ENCODE data around the gene TARDBP.
"Not testable (repeated sequence)": the region's sequence is repeated elsewhere in the genome, so short reads cannot be mapped to it uniquely, and the experiment has no call there.

Gene TARDBP

DNA sequence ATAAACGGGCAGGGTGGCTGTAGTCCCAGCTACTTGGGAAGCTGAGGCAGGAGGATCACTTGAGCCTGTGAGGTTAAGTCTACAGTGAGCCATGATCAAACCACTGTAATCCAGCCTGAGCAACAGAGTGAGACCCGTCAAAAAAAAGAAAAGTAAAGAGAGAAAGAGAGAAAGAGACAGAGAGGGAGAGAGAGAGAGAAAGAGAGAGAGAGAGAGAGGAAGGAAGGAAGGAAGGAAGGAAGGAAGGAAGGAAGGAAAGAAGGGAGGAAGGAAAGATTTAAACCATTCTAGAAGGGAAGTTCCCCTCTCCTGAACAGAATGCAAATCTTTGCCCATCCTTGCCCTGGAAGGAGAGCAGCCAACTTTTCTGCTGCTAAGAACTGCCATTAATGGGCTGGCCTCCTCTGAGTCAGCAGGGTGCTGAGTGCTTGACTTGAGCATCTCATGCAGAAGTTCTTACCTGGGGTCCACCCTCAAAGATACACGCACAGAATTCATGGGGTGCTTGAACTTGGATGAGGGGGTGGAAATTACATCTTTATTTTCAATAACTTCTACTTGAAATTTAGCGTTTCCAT lies 24.5 kb upstream of the TARDBP start:
- H3K36me3 ChIP-seq (ENCODE audit: insufficient read depth, low read length), result no peaks in the 10 kb centered on the region
- H3K9me3 ChIP-seq (ENCODE audit: low read depth, low read length), result no peaks in the 10 kb centered on the region
- DNase-seq (ENCODE audit: low read depth, low spot score), result peak; percentile 75
- H3K4me3 ChIP-seq, result no peak overlapping the region
- peak overlapping the region; percentile 26 for H3K9ac ChIP-seq (ENCODE audit: insufficient read length)
- TF ChIP-seq EZH2 (IDR thresholded peaks at IDR 0.05) (no peak), POLR2AphosphoS5 (IDR thresholded peaks at IDR 0.05; ENCODE audit: borderline replicate concordance, low read depth, low read length) (peak; percentile 28; the same call in 1 of the 2 replicates)
- peak overlapping the region; percentile 91 for H3K27ac ChIP-seq

DNA sequence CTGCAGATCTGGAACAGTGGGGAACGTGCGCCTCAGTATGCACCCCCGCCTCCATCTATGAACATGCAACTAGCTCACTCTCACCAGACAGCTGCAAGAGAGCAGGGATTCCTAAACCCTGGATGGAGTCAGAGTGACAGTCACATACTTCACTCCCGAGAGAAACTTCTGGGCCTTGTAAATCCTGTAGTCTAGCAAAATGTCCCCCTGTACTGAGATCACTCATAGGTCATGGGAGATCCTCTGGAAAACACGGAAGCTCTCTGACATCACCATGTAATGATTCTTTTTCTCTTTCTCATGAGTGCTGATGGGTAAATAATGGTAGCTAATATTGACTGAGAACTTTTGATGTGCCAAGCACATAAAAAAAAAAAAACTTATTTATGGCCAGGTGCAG lies 23.4 kb upstream of the TARDBP start:
- TF ChIP-seq EZH2 (IDR thresholded peaks at IDR 0.05) (no peak), FOXP2 (optimal IDR thresholded peaks at IDR 0.05; ENCODE audit: control extremely low read depth, extremely low read length, insufficient read depth) (no peak), POLR2AphosphoS5 (IDR thresholded peaks at IDR 0.05; ENCODE audit: borderline replicate concordance, low read depth, low read length) (no peak)
- no peak for DNase-seq (ENCODE audit: low read depth, low spot score)
- Histone ChIP-seq H3K9ac (ENCODE audit: insufficient read length) (no peak overlapping the region), H3K36me3 (ENCODE audit: insufficient read depth, low read length) (no peaks in the 10 kb centered on the region), H3K9me3 (ENCODE audit: low read depth, low read length) (no peaks in the 10 kb centered on the region), H3K27ac (peak overlapping the region; percentile 91), H3K4me3 (no peak overlapping the region)

DNA sequence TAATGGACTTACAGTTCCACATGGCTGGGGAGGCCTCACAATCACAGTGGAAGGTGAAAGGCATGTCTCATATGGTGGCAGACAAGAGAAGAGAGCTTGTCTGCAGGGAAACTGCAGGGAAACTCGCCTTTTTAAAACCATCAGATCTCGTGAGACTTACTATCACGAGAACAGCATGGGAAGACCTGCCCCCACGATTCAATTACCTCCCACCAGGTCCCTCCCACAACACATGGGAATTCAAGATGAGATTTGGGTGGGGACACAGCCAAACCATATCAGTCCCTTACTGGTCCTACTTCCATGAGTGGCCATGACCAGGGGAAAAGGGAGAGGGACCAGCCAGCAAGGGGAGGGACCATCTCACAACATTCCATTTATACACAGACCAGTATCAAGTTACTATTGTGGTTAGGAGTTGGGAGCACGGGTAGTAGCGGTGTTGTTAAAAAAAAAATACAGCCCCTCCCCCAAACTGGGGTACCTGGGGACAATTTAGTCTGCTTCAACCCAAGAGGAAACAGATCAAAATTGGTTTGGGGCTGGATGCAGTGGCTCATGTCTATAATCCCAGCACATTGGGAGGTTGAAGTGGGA lies 22.4 kb upstream of the TARDBP start:
- not testable (repeated sequence) for H3K9ac ChIP-seq (ENCODE audit: insufficient read length); H3K9me3 ChIP-seq (ENCODE audit: low read depth, low read length); H3K36me3 ChIP-seq (ENCODE audit: insufficient read depth, low read length); H3K4me3 ChIP-seq; DNase-seq (ENCODE audit: low read depth, low spot score)
- peak overlapping the region; percentile 62; the same call in 1 of the 2 replicates for H3K27ac ChIP-seq

- DNase-seq (ENCODE audit: low read depth, low spot score), result no peak
- no peak for TF ChIP-seq POLR2AphosphoS5 (IDR thresholded peaks at IDR 0.05; ENCODE audit: borderline replicate concordance, low read depth, low read length)
- TF ChIP-seq FOXP2 (optimal IDR thresholded peaks at IDR 0.05; ENCODE audit: control extremely low read depth, extremely low read length, insufficient read depth), result no peak
- no peak for TF ChIP-seq EZH2 (IDR thresholded peaks at IDR 0.05)
- H3K4me3 ChIP-seq, result no peak overlapping the region
- no peak overlapping the region for H3K9ac ChIP-seq (ENCODE audit: insufficient read length)
- no peak overlapping the region for H3K27ac ChIP-seq
- H3K9me3 ChIP-seq (ENCODE audit: low read depth, low read length), result no peaks in the 10 kb centered on the region
- H3K36me3 ChIP-seq (ENCODE audit: insufficient read depth, low read length), result no peaks in the 10 kb centered on the region
Observed at GRCh38 chr1:10990828-10991227, 21.6 kb upstream of the TARDBP start.

- not testable (repeated sequence) for H3K36me3 ChIP-seq (ENCODE audit: insufficient read depth, low read length); H3K9ac ChIP-seq (ENCODE audit: insufficient read length); H3K9me3 ChIP-seq (ENCODE audit: low read depth, low read length); H3K4me3 ChIP-seq
- peak overlapping the region; percentile 95 for H3K27ac ChIP-seq
- DNase-seq (ENCODE audit: low read depth, low spot score), result peak; percentile 85
Observed at GRCh38 chr1:10992004-10992403, 20.4 kb upstream of the TARDBP start.

DNA sequence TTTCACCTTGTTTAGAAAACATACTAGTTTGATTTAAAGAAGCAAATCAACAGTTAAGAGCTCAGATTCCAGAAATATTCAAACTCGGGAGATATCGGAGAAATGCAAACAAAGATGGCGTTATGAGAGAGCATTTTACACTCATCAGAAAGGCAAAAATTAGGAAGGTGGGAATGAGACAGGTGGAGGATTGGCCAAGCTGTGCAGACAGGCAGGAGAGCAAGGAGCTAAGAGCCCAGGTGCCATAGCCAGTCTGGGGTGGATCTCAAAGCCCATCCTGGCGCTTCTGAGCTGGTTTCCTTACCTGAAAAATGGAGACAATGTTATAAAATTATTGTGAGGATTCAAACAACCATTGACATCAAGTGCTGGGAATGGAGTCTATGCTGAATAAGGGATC lies 19.6 kb upstream of the TARDBP start:
- Histone ChIP-seq H3K36me3 (ENCODE audit: insufficient read depth, low read length) (no peaks in the 10 kb centered on the region), H3K4me3 (no peak overlapping the region), H3K9me3 (ENCODE audit: low read depth, low read length) (no peaks in the 10 kb centered on the region), H3K27ac (peak overlapping the region; percentile 95), H3K9ac (ENCODE audit: insufficient read length) (peak overlapping the region; percentile 32)
- no peak for DNase-seq (ENCODE audit: low read depth, low spot score)
- no peak for TF ChIP-seq FOXP2 (optimal IDR thresholded peaks at IDR 0.05; ENCODE audit: control extremely low read depth, extremely low read length, insufficient read depth)

GRCh38 chr1:10996100-10996499 lies 16.4 kb upstream of the TARDBP start:
- no peaks in the 10 kb centered on the region for H3K9me3 ChIP-seq (ENCODE audit: low read depth, low read length)
- no peak overlapping the region for H3K27ac ChIP-seq
- TF ChIP-seq EZH2 (IDR thresholded peaks at IDR 0.05), result no peak
- no peak for TF ChIP-seq POLR2AphosphoS5 (IDR thresholded peaks at IDR 0.05; ENCODE audit: borderline replicate concordance, low read depth, low read length)
- TF ChIP-seq FOXP2 (optimal IDR thresholded peaks at IDR 0.05; ENCODE audit: control extremely low read depth, extremely low read length, insufficient read depth), result no peak
- no peak for DNase-seq (ENCODE audit: low read depth, low spot score)
- no peak overlapping the region for H3K9ac ChIP-seq (ENCODE audit: insufficient read length)
- H3K36me3 ChIP-seq (ENCODE audit: insufficient read depth, low read length), result no peaks in the 10 kb centered on the region
- H3K4me3 ChIP-seq, result no peak overlapping the region

DNA sequence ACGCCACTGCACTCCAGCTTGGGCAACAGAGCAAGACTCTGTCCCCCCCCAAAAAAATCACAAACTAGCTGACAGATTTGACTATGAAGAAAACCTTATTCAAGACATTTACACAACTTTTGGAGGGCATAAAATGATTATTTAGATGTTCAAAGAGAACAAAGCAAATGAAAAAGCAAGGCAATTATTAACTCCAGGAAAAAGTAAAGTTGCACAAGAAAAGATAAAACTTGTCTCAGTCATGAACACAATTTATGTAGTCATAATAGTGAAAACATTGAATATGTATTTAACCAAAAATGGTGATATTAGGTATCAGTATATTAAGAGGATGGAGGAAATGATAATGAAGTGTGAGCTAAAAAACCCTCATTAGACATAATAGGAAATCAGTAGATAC lies 11.9 kb upstream of the TARDBP start:
- H3K4me3 ChIP-seq, result no peak overlapping the region
- no peaks in the 10 kb centered on the region for H3K36me3 ChIP-seq (ENCODE audit: insufficient read depth, low read length)
- H3K9ac ChIP-seq (ENCODE audit: insufficient read length), result no peak overlapping the region
- DNase-seq (ENCODE audit: low read depth, low spot score), result no peak
- no peaks in the 10 kb centered on the region for H3K9me3 ChIP-seq (ENCODE audit: low read depth, low read length)
- H3K27ac ChIP-seq, result no peak overlapping the region
- TF ChIP-seq EZH2 (IDR thresholded peaks at IDR 0.05) (no peak), FOXP2 (optimal IDR thresholded peaks at IDR 0.05; ENCODE audit: control extremely low read depth, extremely low read length, insufficient read depth) (no peak)

- peak overlapping the region; percentile 100 for H3K9ac ChIP-seq (ENCODE audit: insufficient read length)
- H3K4me3 ChIP-seq, result peak overlapping the region; percentile 97
- TF ChIP-seq FOXP2 (optimal IDR thresholded peaks at IDR 0.05; ENCODE audit: control extremely low read depth, extremely low read length, insufficient read depth) (no peak), POLR2AphosphoS5 (IDR thresholded peaks at IDR 0.05; ENCODE audit: borderline replicate concordance, low read depth, low read length) (no peak), EZH2 (IDR thresholded peaks at IDR 0.05) (no peak)
- H3K27ac ChIP-seq, result peak overlapping the region; percentile 98; the same call in 1 of the 2 replicates
- no peak for DNase-seq (ENCODE audit: low read depth, low spot score)
- no peaks in the 10 kb centered on the region for H3K9me3 ChIP-seq (ENCODE audit: low read depth, low read length)
- peaks cover 46% of the 10 kb centered on the region for H3K36me3 ChIP-seq (ENCODE audit: insufficient read depth, low read length)
Observed at GRCh38 chr1:11013160-11013531, 692 bp downstream of the TARDBP start.

GRCh38 chr1:11019358-11019757 lies 6.9 kb downstream of the TARDBP start:
- H3K36me3 ChIP-seq (ENCODE audit: insufficient read depth, low read length), result peaks cover 93% of the 10 kb centered on the region
- H3K4me3 ChIP-seq; H3K9me3 ChIP-seq (ENCODE audit: low read depth, low read length); H3K9ac ChIP-seq (ENCODE audit: insufficient read length); H3K27ac ChIP-seq; DNase-seq (ENCODE audit: low read depth, low spot score): not testable (repeated sequence)

Data from SK-N-MC (cell line).